SIG-M5 treated with dmso at 0.1 percent for 504 hours (cell line): ENCODE results near the gene RNF222.
"Not testable (repeated sequence)": the region's sequence is repeated elsewhere in the genome, so short reads cannot be mapped to it uniquely, and the experiment has no call there.

Experiments used
- DNase-seq: peaks from one replicate; lab custom pipeline; 2025; ENCODE audit not compliant: unreplicated experiment; lab: John Stamatoyannopoulos, UW

The RNF222 gene

GRCh38 chr17:8412089-8412488 is 14.5 kb upstream of the RNF222 start:
- DNase-seq, result no peak

- DNase-seq, result no peak
Measured at GRCh38 chr17:8410883-8411238, 13.2 kb upstream of the RNF222 start.

DNA sequence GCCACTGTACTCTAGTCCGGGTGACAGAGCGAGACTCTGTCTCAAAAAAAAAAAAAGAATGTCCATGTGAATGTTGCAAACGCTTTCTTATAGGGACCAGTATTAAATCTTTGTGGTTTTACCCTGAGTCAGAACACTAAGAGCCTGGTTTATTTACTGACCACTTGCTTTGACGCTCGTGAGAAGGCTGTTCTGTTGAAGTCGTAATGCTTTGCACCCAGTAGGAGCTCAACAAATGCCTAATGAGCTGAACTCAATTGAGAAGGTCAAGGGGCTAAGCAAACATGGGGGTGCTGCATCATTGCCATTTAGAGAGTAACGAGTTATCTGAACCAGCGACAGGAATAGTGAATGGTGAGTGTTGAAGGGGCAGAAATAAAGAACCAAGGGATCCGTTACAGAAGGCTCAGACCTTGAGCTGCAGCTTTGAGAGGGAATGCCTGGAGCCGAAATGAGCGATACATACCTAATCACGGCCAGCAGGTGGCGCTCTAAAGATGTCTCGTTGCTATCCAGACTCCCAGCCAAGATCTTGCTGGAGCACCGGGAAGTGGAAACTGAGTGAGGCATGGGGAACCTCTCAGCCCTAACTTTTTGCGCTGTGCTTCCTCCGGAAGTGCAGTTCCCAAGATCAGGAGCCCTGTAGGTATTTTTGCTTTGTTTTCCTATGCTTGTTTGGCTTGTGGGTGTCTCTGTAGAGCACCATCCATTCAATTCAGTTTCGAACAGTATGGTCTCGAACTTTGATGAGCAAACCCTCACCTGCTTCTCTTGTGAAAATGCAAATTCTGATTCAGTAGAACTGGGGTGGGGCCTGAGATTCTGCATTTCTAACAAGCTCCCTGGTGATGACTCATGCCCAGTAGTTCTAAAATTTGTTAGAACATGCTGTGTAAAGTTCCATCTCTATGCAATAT is 12.6 kb upstream of the RNF222 start:
- DNase-seq, result peak; percentile 78

DNA sequence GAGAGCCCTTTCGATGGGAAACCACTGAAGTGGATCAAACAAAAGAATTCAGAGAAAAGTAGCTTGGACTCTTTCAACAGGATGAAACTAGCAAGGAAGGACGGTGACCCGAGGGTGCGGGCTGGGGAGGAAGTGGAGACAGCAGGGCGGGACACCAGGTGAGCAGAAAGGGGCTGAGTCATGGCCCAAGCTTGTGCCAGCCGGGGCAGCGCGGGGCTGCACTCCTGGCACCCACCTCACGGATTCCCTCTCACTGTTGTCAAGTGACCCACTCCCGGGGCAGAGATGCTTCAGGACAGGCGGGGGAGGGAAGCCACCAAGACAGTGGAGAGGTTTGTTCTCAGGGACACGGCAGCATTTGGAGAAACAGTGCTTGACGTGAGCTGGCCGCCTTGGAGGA is 10.7 kb upstream of the RNF222 start:
- DNase-seq, result no peak

- DNase-seq, result no peak
Measured at GRCh38 chr17:8406174-8406573, 8.5 kb upstream of the RNF222 start.

- no peak for DNase-seq
Measured at GRCh38 chr17:8405499-8406016, 7.9 kb upstream of the RNF222 start.

DNA sequence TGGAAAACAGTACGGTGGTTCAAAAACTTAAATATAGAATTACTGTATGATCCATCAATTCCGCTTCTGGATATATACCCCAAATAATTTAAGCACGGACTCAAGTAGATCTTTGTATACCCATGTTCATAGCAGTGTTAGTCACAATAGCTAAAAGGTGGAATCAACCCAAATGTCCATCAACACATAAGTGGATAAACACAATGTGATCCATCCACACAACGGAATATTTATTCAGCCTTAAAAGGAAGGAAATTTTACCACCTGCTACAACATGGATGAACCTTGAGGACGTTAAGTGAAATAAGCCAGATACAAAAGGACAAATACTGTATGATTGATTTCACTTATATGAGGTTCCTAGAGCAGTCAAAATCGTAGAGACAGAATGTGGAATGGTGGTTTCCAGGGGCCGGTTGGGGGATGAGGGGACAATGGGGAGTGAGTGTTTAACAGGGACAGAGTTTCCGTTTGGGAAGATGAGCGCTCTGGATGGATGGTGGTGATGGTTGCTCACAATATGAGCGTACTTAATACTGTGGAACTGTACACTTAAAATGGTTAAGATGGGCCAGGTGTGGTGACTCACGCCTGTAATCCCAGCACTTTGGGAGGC is 5.4 kb upstream of the RNF222 start:
- no peak for DNase-seq

GRCh38 chr17:8401107-8401506 is 3.5 kb upstream of the RNF222 start:
- DNase-seq, result no peak

DNA sequence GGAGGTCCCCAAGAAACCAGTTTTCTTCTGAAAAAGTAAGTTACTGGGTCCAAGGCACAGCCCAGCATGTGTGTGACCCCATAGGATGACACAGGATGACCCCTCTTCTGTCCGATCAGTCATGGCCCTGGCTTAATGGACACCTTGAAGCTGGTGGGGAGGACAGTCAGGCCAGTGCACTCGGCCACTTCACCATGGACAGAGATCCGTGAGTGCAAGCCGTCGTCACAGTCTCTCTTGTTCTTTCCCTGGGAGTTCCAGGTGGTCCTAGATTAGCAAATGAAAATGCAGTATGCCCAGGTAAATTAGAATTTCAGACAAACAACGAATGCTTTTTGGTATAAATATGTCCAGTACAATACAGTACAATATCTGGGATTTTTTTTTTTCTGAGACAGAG is 1.4 kb upstream of the RNF222 start:
- DNase-seq, result no peak

GRCh38 chr17:8394497-8394896 is 3.1 kb downstream of the RNF222 start:
- DNase-seq, result not testable (repeated sequence)

- no peak for DNase-seq
Measured at GRCh38 chr17:8393470-8394231, 4.0 kb downstream of the RNF222 start.

DNA sequence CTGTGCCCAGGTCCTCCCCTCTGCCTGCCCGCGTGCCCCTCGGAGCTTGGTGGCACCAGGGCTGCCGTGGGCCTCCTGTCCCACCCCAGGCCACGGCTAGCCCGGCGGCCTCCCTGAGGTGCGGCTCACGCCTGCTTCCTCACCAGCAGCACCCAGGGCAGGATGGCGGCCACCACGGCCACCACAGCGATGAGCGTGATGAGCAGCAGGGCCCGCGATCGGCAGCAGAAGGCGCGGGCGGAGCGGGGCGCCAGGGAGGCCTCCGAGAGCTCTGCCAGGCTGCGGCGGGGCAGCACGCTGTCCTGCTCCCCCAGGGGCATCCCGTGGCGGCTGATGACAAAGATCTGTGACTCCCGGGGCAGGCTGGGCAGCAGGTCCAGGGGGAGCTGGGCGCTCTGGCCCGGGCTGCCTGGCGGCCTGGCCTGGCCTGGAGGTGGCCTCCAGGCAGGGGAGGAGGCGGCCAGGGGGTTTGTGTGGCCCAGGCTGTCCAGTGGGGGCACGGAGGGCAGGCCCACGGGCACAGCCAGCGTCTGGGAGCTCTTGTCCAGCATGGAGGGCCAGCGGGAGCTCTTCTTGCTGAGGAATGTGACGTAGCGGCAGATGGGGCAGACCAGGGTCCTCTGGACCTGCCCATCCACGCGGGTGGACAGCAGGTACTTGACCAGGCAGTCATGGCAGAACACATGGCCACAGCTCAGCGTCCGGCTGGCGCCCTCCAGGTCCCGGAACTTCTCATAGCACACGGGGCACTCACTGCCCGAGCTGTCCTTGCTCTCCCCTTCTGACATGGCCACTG is 4.8 kb downstream of the RNF222 start:
- no peak for DNase-seq

DNA sequence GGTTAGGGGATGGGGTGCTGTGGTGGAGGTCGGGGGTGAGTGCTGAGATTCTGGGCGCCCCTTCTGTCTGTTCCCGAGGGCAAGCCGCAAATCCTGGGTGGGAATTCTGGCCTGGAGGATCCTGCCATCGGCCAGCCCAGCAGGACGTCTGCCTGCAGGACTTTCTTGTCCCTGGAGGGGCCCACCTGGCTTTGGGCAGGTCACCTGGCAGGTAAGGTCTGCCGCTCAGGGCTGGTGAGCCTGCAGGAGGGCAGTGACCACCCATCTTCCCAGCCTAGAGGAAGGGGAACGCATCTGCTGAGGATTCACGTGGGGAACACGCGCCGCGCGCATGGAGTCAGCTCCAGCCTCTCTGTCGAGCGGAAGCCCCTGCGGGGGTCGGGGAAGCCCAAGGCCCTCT is 5.4 kb downstream of the RNF222 start:
- no peak for DNase-seq

GRCh38 chr17:8391711-8392110 is 5.9 kb downstream of the RNF222 start:
- peak; percentile 10 for DNase-seq

- DNase-seq, result no peak
Measured at GRCh38 chr17:8387914-8388651, 9.5 kb downstream of the RNF222 start.

DNA sequence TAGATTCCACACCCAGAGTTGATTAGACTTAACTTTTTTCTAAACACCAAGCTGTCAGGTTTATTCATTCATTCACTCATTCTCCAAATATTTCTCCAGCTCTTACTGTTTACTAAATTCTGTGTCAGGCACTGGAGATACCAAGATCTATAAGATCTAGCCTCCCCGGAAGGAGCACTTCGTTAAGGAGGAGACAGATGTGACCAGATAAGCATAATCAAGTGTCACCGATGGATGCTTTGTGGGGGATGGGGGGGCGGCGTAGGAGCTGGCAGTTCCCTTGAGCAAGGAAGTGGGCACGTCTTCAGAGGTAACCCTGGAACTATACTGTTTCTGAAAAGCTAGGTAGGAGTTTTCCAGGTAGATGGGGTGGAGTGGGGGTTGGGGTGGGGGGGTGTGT is 10.8 kb downstream of the RNF222 start:
- DNase-seq, result no peak

GRCh38 chr17:8384801-8385378 is 12.7 kb downstream of the RNF222 start:
- no peak for DNase-seq

DNA sequence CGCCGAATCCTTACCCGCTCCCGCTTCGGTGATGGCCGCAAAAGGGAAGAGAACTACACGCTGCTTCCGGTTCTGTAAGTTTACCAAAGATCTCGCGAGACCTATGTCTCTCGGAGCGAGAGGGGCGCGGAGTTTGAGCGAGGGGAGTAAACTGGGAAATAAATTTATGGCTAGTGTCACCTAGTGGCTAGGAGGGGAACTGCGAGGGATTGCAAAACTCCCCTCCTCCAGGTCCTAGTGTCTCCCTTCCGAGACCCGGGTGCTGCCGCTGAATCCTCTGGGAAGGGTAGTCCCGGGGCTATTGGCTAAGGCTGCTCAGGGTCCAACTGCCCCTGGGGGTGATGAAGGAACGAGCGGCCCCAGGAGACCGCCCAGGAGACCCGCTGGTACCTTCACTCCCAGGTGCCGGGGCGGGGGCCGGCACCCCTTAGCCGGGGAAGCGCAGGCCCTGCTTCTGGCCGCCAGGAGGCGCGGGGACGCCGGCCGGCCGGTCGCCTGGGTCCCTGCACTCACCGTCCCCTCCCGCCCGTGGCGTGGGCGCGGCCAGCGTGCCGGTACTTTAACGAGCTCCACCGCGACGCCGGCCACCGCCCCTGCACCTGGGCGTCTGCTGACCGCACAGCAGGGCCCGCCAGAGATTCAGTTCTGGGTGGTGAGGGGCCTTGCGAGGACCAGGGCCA is 14.3 kb downstream of the RNF222 start, which contains the start of gene RPL26:
Gene RPL26, minus strand, starts transcription at position 51 of the 680 bp plus-strand sequence. CDS start 883 bp downstream, outside the sequence.
- peak; percentile 98 for DNase-seq

DNA sequence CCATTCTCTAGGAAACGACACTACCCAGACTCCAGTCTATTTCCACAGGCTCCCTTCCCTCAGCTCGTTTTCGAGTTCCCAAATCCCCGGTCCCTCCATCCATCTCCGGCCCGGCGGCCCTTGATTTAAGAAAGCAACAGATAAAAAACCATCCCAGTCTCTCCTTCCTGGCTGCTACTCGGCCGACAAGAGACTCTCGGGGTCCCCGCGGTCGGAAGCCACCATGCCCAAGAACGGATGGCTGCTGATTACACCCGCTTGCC is 14.8 kb downstream of the RNF222 start:
- no peak for DNase-seq
